K562 (cell line): Measurements from ENCODE around the gene SOX18. TPM values are rescaled to one million over a fixed set of nuclear protein-coding genes. Genes with fewer than 3 reads are reported as not detected.

Experiments
- ATAC-seq: fragments of 200-7000 bp; cut with Tn5 transposase; 3 replicates; pipeline ENCODE4 v1.9.1; 2020; ENCODE audit warnings: moderate library complexity
- BruUV-seq: library from RNA; stranded (reverse); fragments of 400-500 nt; replicated peaks from 2 replicates; lab custom pipeline; 2021; lab: Mats Ljungman, UMichigan
- CTCF ChIA-PET: fragments of 300-600 bp; formaldehyde crosslinking; extraction: SDS; loops from one replicate; lab custom pipeline; 2021; ENCODE audit warnings: low intra/inter-chr PET ratio; lab: Yijun Ruan, JAX
- POLR2A ChIA-PET: fragments of 300-600, 350-650 bp; sonication (Branson Sonifier 250); formaldehyde crosslinking; extraction: SDS; loops from one replicate; lab custom pipeline; 2021; ENCODE audit warnings: antibody characterized with exemption, inconsistent platforms; lab: Yijun Ruan, JAX
- DNase-seq, 4 experiments: peaks; one replicate each; pipeline versions ENCODE4 v3.0.0 to v3.0.0-alpha.2; 2011 to 2018; ENCODE audit warnings: low spot score in 3 of 4, mixed read lengths in 3 of 4; ENCODE audit errors: extremely low read depth in 1 of 4
- FAIRE-seq: peaks from 2 replicates; lab custom pipeline; 2011; peaks lifted over from hg19 to GRCh38; lab: Jason Lieb, UNC
- H2AFZ ChIP-seq: 2 replicates; pipeline ENCODE4 v1.6.0; 2011; ENCODE audit warnings: low read depth, low read length, control low read depth, inconsistent platforms
- H3K27ac ChIP-seq: fragments of 200-600 bp; 3 replicates; pipeline ENCODE4 v1.8.0; 2011; ENCODE audit warnings: low read depth, mild to moderate bottlenecking, control low read depth, inconsistent platforms, low read length, moderate library complexity, mixed read lengths; ENCODE audit errors: extremely low read depth
- H3K27me3 ChIP-seq, 2 experiments: fragments of 300-600 bp in 1 of 2; 2 replicates in 1 of 2; 3 replicates in 1 of 2; pipeline versions ENCODE4 v1.6.0 to v1.8.0; 2011; ENCODE audit warnings: inconsistent platforms in 2 of 2, low read length in 2 of 2, mild to moderate bottlenecking in 1 of 2, mixed read lengths in 1 of 2, moderate library complexity in 1 of 2; ENCODE audit not compliant: control insufficient read depth in 2 of 2, insufficient read depth in 2 of 2
- H3K36me3 ChIP-seq: fragments of 300-600 bp; 3 replicates; pipeline ENCODE4 v1.8.0; 2011; ENCODE audit warnings: mild to moderate bottlenecking, low read length, inconsistent platforms; ENCODE audit not compliant: control insufficient read depth, insufficient read depth
- H3K4me1 ChIP-seq, 2 experiments: fragments of 200-600 bp in 1 of 2; replicated peaks in 1 of 2; 2 replicates in 1 of 2; 3 replicates in 1 of 2; pipeline versions ENCODE4 v1.5.1 to v1.8.0; 2011; ENCODE audit warnings: inconsistent platforms in 2 of 2, low read length in 2 of 2, mild to moderate bottlenecking in 1 of 2, mixed read lengths in 1 of 2, moderate library complexity in 1 of 2; ENCODE audit not compliant: control insufficient read depth in 2 of 2, insufficient read depth in 2 of 2
- H3K4me2 ChIP-seq: 2 replicates; pipeline ENCODE4 v1.6.1; 2011; ENCODE audit warnings: low read length, control low read depth, inconsistent platforms, mixed read lengths; ENCODE audit not compliant: insufficient read depth
- H3K4me3 ChIP-seq: fragments of 200-600 bp; sonication (generic), shearing (Covaris generic); 2 replicates; pipeline ENCODE4 v1.5.1; 2016; ENCODE audit warnings: control low read depth, inconsistent platforms
- H3K79me2 ChIP-seq: fragments of 200-600 bp; 3 replicates; pipeline ENCODE4 v1.8.0; 2011; ENCODE audit warnings: low read length, inconsistent platforms; ENCODE audit not compliant: control insufficient read depth, insufficient read depth
- H3K9ac ChIP-seq, 2 experiments: 2 replicates each; pipeline versions ENCODE4 v1.6.0 to v1.6.1; 2011; ENCODE audit warnings: low read depth in 2 of 2, low read length in 2 of 2, control low read depth in 1 of 2, inconsistent platforms in 1 of 2, mild to moderate bottlenecking in 1 of 2, mixed read lengths in 1 of 2; ENCODE audit not compliant: insufficient read depth in 1 of 2
- H3K9me1 ChIP-seq: one replicate; pipeline ENCODE4 v1.6.0; 2011; ENCODE audit warnings: inconsistent platforms, mild to moderate bottlenecking, low read length, moderate library complexity; ENCODE audit not compliant: control insufficient read depth, insufficient read depth
- H3K9me3 ChIP-seq: replicated peaks from 2 replicates; pipeline ENCODE4 v1.5.1; 2011; ENCODE audit warnings: low read depth, low read length, inconsistent platforms; ENCODE audit not compliant: control insufficient read depth, insufficient read depth
- H4K20me1 ChIP-seq: replicated peaks from 2 replicates; pipeline ENCODE4 v1.6.1; 2011; ENCODE audit warnings: low read length, inconsistent platforms, mixed read lengths; ENCODE audit not compliant: control insufficient read depth, insufficient read depth
- BRF2 ChIP-seq: IDR thresholded peaks from 3 replicates; pipeline ENCODE4 v1.6.1; 2011; ENCODE audit warnings: borderline replicate concordance, mild to moderate bottlenecking; ENCODE audit not compliant: insufficient read length, insufficient read depth
- DMBX1 ChIP-seq: fragments of 250-450 bp; sonication (Bioruptor Pico); IDR thresholded peaks from 2 replicates; pipeline ENCODE4 v1.8.0; 2022; ENCODE audit warnings: inconsistent platforms, mild to moderate bottlenecking, moderate library complexity, borderline replicate concordance
- HNRNPH1 ChIP-seq: fragments of 200-400 bp; formaldehyde crosslinking; optimal IDR thresholded peaks from 2 replicates; pipeline ENCODE3; 2017; ENCODE audit warnings: low read depth, mild to moderate bottlenecking, low read length, moderate library complexity
- NFYB ChIP-seq: IDR thresholded peaks from 2 replicates; pipeline ENCODE4 v1.6.1; 2011; ENCODE audit warnings: mild to moderate bottlenecking, moderate library complexity; ENCODE audit not compliant: insufficient read length; ENCODE audit errors: extremely low read depth
- PYGO2 ChIP-seq: fragments of 450-650 bp; IDR thresholded peaks from 2 replicates; pipeline ENCODE4 v1.6.1; 2016; ENCODE audit warnings: mild to moderate bottlenecking, missing genetic modification characterization, moderate library complexity, missing compliant biosample characterization
- ZNF3 ChIP-seq: fragments of 250-450 bp; sonication (Bioruptor Pico); IDR thresholded peaks from 2 replicates; pipeline ENCODE4 v1.5.0; 2021; ENCODE audit warnings: mild to moderate bottlenecking, moderate library complexity
- ZNF324 ChIP-seq: fragments of 250-450 bp; sonication (Bioruptor Pico); IDR thresholded peaks from 2 replicates; pipeline ENCODE4 v1.4.0; 2020; ENCODE audit warnings: mild to moderate bottlenecking
- WGBS: fragments of 100-300 bp; shearing (Covaris generic); methylation state at CpG from one replicate; pipeline ENCODE4 v1.1.6; 2016; ENCODE audit warnings: low coverage, mixed read lengths; ENCODE audit not compliant: insufficient coverage; ENCODE audit errors: missing lambda C conversion rate; 5-methylcytosine and 5-hydroxymethylcytosine counted together
- in situ Hi-C: fragments of 300-500 bp; cut with MboI; formaldehyde crosslinking; loops from 4 replicates; pipeline ENCODE4 v1.15.0; 2018; ENCODE audit warnings: inconsistent platforms, mixed read lengths
- intact Hi-C: fragments of 100-400 bp; cut with micrococcal nuclease; formaldehyde crosslinking; loops from 2 replicates; pipeline ENCODE4 v1.14.2; 2022
- polyA plus RNA-seq, 8 experiments: library from polyadenylated mRNA; depleted of rRNA in 4 of 8; stranded (reverse) in 5 of 8; unstranded in 3 of 8; fragments of >200 nt; fragmentation: Nextera tagmentation in 2 of 8; fragmentation: Illumina TruSeq in 1 of 8; extraction: Ambion mirVana in 2 of 8; extraction: Trizol in 1 of 8; gene quantifications; 2 replicates each; pipeline versions ENCODE4 v1.2.1 to v1.2.3, GENCODE V29; 2011 to 2014; ENCODE audit warnings: inconsistent platforms in 1 of 8, missing spikeins in 1 of 8
- total RNA-seq, 7 experiments: library from RNA; depleted of rRNA in 6 of 7; stranded (reverse); fragments of >200 nt in 6 of 7; fragmentation: Illumina TruSeq in 2 of 7; extraction: Trizol in 2 of 7; gene quantifications; 2 replicates each; pipeline versions ENCODE4 v1.2.1 to v1.2.3, GENCODE V29; 2011 to 2021; ENCODE audit warnings: low replicate concordance in 1 of 7
- TF ChIP-seq, protein P1 (sequence below): fragments of 450-650 bp; IDR thresholded peaks from 2 replicates; pipeline ENCODE4 v1.6.1; 2017; ENCODE audit warnings: antibody characterized with exemption
- TF ChIP-seq, protein P2 (sequence below): fragments of 450-650 bp; formaldehyde crosslinking; conservative IDR thresholded peaks from 2 replicates; pipeline ENCODE4 v1.4.0; 2022; ENCODE audit warnings: mild to moderate bottlenecking, missing genetic modification characterization

SOX18 gene
- total and polyA plus RNA-seq, 9 of the 15 experiments (the other 6 are each of a cell fraction or from before 2014, with no cell fraction given) = 0.15 to 19.8 (median 0.33) TPM

DNA sequence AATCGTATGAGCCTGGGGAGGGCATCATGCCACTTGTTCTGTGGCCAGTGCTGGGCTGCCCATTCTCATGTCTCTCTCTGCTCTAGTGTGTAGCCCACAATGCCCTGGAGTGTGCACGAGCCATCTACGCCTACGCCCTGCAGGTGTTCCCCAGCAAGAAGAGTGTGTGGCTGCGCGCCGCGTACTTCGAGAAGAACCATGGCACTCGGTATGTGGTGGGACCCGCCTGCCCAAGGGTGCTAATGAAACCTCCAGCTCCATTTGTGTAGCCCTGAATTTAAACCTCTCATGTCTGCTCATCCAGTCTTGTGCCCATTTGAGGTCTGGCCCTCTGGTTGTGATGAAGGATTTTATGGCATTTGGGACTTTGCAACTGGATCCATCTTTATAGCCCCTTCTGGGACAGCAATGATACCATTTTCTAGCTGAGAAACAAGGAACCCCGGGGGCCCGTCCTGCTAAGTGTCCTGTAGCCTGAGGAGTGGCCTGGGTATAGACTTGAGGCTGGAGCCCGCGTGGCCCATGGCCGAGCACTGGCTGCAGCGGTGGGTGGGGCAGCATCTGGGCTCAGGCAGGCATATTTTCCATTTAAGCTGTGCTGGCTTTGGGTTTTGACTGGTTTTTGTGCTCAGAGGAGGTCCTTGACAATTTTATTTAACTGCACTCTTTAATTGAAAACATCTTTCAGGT is 26.6 kb downstream of the SOX18 start:
- in situ Hi-C loops (no loop called here), intact Hi-C loops (no loop called here)
- Histone ChIP-seq H3K4me1 (peaks cover 0 to 7% of the 10 kb centered on the region in 2 experiments; a peak in 1 of 5 replicates), H2AFZ (no peak overlapping the region), H3K4me3 (no peak overlapping the region), H3K9me1 (no peaks in the 10 kb centered on the region), H3K27ac (no peak overlapping the region), H3K79me2 (no peaks in the 10 kb centered on the region), H3K9ac (no peak overlapping the region), H3K9me3 (no peaks in the 10 kb centered on the region), H3K36me3 (peaks cover 89% of the 10 kb centered on the region; the same call in 2 of the 3 replicates), H4K20me1 (peaks cover 3% of the 10 kb centered on the region; the same call in 1 of the 2 replicates), H3K4me2 (no peak overlapping the region), H3K27me3 (no peaks in the 10 kb centered on the region)
- FAIRE-seq (no peak), DNase-seq (no peak), ATAC-seq (no peak)
- CTCF ChIA-PET = no interaction called here
- POLR2A ChIA-PET = no interaction called here
- WGBS = 92% methylated on average over 17 of the region's 17 CpGs
- BruUV-seq = no TSS peak
- TF ChIP-seq NFYB (no peak), BRF2 (no peak), ZNF3 (no peak), DMBX1 (no peak), ZNF324 (CRISPR knock-in tag) (no peak), PYGO2 (no peak), HNRNPH1 (no peak)
- TF ChIP-seq, protein P1, sequence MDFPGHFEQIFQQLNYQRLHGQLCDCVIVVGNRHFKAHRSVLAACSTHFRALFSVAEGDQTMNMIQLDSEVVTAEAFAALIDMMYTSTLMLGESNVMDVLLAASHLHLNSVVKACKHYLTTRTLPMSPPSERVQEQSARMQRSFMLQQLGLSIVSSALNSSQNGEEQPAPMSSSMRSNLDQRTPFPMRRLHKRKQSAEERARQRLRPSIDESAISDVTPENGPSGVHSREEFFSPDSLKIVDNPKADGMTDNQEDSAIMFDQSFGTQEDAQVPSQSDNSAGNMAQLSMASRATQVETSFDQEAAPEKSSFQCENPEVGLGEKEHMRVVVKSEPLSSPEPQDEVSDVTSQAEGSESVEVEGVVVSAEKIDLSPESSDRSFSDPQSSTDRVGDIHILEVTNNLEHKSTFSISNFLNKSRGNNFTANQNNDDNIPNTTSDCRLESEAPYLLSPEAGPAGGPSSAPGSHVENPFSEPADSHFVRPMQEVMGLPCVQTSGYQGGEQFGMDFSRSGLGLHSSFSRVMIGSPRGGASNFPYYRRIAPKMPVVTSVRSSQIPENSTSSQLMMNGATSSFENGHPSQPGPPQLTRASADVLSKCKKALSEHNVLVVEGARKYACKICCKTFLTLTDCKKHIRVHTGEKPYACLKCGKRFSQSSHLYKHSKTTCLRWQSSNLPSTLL = no peak
- TF ChIP-seq, protein P2, sequence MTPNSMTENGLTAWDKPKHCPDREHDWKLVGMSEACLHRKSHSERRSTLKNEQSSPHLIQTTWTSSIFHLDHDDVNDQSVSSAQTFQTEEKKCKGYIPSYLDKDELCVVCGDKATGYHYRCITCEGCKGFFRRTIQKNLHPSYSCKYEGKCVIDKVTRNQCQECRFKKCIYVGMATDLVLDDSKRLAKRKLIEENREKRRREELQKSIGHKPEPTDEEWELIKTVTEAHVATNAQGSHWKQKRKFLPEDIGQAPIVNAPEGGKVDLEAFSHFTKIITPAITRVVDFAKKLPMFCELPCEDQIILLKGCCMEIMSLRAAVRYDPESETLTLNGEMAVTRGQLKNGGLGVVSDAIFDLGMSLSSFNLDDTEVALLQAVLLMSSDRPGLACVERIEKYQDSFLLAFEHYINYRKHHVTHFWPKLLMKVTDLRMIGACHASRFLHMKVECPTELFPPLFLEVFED (CRISPR knock-in tag) = no peak
